ENCODE data around the gene SYCE3.

The SYCE3 gene

DNA sequence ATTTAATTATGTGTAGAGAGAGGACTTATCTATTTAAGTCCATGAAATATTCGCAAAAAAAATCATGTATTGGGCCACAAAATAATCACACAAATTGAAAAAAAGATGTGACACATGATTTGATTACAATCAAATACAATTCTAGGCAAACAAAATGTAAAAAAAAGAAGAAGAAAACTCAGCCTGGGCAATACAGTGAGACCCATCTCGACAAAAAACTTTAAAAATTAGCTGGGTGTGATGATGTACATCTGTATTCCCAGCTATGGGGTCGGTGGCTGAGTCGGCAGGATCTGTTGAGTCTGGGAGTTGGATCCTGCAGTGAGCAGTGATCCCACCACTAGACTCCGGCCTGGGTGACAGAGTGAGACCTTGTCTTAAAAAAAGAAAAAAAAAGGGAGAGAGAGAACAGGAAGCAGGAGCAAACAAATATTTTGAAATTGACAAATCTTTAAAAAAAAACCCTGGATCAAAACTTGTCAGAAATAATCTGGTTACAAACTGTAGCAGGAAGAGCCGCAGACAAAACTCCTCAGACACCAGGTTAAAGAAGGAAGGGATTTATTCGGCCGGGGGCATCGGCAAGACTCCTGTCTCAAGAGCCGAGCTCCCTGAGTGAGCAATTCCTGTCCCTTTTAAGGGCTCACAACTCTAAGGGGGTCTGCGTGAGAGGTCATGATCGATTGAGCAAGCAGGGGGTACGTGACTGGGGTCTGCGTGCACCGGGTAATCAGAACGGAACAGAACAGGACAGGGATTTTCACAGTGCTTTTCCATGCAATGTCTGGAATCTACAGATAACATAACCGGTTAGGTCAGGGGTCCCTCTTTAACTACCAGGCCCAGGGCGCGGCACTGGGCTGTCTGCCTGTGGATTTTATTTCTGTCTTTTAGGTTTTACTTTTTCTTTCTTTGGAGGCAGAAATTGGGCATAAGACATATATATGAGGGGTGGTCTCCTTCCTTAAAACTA is 29.6 kb downstream of the SYCE3 start:
- CTCF ChIA-PET: no interaction called here
- H3K27ac ChIP-seq: peak overlapping the region; percentile 97
- POLR2A ChIA-PET (ENCODE audit: low non-redundant PET): no interaction called here
- DNase-seq (ENCODE audit: low spot score): no peak
- TF ChIP-seq, protein P1, sequence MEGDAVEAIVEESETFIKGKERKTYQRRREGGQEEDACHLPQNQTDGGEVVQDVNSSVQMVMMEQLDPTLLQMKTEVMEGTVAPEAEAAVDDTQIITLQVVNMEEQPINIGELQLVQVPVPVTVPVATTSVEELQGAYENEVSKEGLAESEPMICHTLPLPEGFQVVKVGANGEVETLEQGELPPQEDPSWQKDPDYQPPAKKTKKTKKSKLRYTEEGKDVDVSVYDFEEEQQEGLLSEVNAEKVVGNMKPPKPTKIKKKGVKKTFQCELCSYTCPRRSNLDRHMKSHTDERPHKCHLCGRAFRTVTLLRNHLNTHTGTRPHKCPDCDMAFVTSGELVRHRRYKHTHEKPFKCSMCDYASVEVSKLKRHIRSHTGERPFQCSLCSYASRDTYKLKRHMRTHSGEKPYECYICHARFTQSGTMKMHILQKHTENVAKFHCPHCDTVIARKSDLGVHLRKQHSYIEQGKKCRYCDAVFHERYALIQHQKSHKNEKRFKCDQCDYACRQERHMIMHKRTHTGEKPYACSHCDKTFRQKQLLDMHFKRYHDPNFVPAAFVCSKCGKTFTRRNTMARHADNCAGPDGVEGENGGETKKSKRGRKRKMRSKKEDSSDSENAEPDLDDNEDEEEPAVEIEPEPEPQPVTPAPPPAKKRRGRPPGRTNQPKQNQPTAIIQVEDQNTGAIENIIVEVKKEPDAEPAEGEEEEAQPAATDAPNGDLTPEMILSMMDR (conservative IDR thresholded peaks at IDR 0.05; ENCODE audit: low read depth): no peak

DNA sequence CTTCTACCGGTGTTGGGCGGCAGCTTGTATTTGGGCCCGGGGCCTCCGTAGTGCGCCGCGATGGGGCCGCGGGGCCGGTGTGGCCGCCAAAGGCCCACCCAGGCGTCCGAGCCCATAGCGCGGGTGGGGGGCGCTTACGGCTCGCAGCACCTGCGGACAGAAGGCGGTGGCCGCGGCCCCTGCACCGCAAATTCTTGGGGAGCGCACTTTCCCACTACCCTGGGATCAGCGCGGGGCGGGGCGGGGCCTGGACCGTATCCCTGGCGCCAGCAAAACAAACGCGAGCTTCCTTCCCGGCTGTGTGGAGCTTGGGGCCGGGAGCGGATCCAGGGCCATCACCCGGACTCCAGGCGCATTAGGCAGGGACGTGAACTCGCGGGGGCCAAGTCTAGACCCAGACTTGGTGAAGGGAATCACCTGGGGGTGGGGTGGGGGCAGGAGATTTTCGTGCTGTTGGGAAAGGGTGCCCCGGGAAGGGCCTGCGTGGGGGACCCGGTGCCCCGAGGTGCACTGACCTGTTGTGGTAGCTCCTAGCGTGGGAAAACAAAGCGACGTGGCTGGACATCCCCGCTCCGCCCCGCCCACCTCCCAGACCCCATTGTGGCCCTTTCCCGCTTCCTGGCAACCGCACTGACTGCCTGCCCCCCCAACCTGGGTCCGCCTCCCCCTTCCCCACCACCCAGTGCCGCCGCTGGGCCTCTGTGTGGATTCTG is 30.6 kb downstream of the SYCE3 start:
- POLR2A ChIA-PET (ENCODE audit: low non-redundant PET): interaction anchor here (0.6 to 1.3 kb wide), 4 partner anchors 14 to 34 kb away, joined by 3 to 11 read pairs (median 6); partner anchors contain the start of genes KLHDC7B and SYCE3
- CTCF ChIA-PET: interaction anchor here (0.6 to 1.0 kb wide), 3 partner anchors 31 to 89 kb away, joined by 3 to 4 read pairs (median 3); partner anchors contain the start of gene SYCE3
- TF ChIP-seq, protein P1 (conservative IDR thresholded peaks at IDR 0.05; ENCODE audit: low read depth): no peak
- H3K27ac ChIP-seq: peak overlapping the region; percentile 97
- no peak for DNase-seq (ENCODE audit: low spot score)

DNA sequence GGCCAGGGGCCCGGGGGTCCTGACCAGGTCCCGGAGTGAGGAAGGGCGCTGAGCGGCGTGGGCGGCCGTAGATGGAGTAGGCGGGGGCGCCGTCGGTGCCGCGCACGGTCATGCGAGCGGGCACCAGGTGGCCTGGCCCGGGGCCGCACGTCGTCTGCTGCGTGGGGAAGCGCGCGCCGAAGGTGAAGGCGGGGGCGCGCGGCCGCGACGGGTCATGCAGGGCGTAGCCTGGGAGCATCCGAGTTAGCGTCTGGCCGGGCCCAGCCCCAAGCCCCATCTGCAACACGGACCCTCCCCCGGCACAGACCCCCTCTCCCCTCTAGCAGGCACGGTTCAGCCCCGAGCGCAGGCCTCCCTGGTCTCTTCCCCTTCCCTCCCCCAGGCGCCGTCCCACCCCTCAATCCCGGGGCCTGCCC is 31.2 kb downstream of the SYCE3 start:
- TF ChIP-seq, protein P1 (conservative IDR thresholded peaks at IDR 0.05; ENCODE audit: low read depth): no peak
- CTCF ChIA-PET: interaction anchor here (1.0 kb wide), 1 partner anchor 31 kb away, joined by 4 read pairs; the partner anchor contains the start of gene SYCE3
- DNase-seq (ENCODE audit: low spot score): no peak
- POLR2A ChIA-PET (ENCODE audit: low non-redundant PET): interaction anchor here (0.6 to 1.3 kb wide), 4 partner anchors 14 to 35 kb away, joined by 3 to 11 read pairs (median 6); partner anchors contain the start of genes KLHDC7B and SYCE3
- H3K27ac ChIP-seq: peak overlapping the region; percentile 97

DNA sequence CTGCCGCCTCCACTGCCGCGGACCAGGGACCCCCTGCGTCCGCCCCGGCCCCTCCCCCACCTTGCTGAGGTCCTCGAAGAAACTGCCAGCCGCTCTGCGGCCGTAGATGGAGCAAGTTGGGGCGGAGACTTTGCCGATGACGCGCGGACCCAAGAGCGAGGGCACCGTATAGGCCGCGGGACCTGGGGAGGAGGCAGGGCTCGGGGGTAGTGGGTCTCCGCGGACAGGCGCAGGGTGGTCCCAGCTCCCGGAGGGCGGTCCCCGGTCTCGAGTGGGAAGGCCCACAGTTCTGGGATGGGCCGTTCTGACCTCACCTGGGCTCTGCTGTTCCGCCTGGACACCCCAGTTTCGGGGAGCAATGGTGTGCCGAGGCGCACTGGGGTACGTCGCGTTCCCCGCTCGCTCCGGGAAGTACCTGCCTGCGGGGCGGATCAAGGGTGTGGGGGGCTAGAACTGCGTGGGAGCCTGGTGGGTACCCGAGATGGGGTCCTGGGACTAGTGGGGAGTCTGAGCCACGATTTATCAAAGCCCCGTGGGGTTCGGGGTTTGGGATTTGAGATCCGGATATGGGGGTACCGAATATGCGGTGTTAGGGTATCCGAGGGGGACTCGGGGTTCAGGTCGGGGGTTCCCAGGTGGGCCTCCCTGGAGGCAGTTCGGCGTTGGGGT is 31.7 kb downstream of the SYCE3 start:
- TF ChIP-seq, protein P1 (conservative IDR thresholded peaks at IDR 0.05; ENCODE audit: low read depth): no peak
- POLR2A ChIA-PET (ENCODE audit: low non-redundant PET): interaction anchor here (0.6 to 1.3 kb wide), 3 partner anchors 20 to 32 kb away, joined by 3 to 11 read pairs (median 8); partner anchors contain the start of gene SYCE3
- DNase-seq (ENCODE audit: low spot score): no peak
- peak overlapping the region; percentile 97 for H3K27ac ChIP-seq
- CTCF ChIA-PET: no interaction called here

DNA sequence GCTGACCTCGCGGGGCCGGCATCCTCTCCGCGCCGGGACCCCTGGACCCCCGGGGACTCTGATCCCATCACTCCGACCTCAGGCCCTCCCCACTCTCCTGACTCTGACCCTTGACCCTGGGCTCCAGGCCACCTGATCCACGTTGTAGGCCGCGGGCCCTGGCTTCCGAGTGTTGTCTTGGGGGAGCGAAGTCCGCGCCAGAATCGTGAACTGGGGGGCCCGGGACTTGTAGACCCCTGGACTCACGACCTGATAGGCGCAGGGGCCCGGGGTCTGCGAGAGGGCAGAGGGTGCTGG is 32.2 kb downstream of the SYCE3 start:
- H3K27ac ChIP-seq: peak overlapping the region; percentile 97
- TF ChIP-seq, protein P1 (conservative IDR thresholded peaks at IDR 0.05; ENCODE audit: low read depth): no peak
- DNase-seq (ENCODE audit: low spot score): no peak
- ChIA-PET CTCF (no interaction called here), POLR2A (ENCODE audit: low non-redundant PET) (interaction anchor here (0.6 kb wide), 1 partner anchor 32 kb away, joined by 3 read pairs; the partner anchor contains the start of gene SYCE3)

Measured in RWPE1 (cell line).